HL-60 (cell line): ENCODE results near the gene ACACA.

Source experiments
- GABPA ChIP-seq: IDR thresholded peaks from 2 replicates; pipeline ENCODE4 v1.6.1; 2012; ENCODE audit warnings: low read depth
- POLR2AphosphoS5 ChIP-seq: IDR thresholded peaks from 2 replicates; pipeline ENCODE4 v1.6.1; 2012; ENCODE audit warnings: low read depth
- SPI1 ChIP-seq: IDR thresholded peaks from 2 replicates; pipeline ENCODE4 v1.6.1; 2012; ENCODE audit warnings: low read depth, mild to moderate bottlenecking, borderline replicate concordance
- TF ChIP-seq, protein P1 (sequence below): IDR thresholded peaks from one replicate; pipeline ENCODE4 v1.5.1; 2011; ENCODE audit warnings: low read length, control low read depth, inconsistent platforms; ENCODE audit not compliant: insufficient read depth
- TF ChIP-seq, protein P2 (sequence below): IDR thresholded peaks from 2 replicates; pipeline ENCODE4 v1.6.1; 2012; ENCODE audit warnings: low read depth; ENCODE audit not compliant: insufficient replicate concordance

DNA sequence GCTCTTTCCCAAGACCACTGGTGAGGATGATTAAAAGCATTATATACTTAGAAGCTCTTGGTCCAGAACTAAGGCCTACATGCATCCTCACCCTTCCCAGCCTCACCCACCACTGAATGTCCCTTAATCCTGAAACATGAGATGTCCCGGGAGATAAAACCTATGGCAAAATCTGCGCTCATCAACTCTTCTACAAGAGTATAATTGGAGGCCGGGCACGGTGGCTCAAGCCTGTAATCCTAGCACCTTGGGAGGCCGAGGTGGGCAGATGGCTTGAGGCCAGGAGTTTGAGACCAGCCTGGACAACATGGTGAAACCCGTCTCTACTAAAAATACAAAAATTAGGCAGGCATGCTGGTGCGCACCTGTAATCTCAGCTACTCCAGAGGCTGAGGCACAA, 13.3 kb downstream of the ACACA start:
- TF ChIP-seq GABPA = no peak
- TF ChIP-seq POLR2AphosphoS5 = no peak
- TF ChIP-seq, protein P1, sequence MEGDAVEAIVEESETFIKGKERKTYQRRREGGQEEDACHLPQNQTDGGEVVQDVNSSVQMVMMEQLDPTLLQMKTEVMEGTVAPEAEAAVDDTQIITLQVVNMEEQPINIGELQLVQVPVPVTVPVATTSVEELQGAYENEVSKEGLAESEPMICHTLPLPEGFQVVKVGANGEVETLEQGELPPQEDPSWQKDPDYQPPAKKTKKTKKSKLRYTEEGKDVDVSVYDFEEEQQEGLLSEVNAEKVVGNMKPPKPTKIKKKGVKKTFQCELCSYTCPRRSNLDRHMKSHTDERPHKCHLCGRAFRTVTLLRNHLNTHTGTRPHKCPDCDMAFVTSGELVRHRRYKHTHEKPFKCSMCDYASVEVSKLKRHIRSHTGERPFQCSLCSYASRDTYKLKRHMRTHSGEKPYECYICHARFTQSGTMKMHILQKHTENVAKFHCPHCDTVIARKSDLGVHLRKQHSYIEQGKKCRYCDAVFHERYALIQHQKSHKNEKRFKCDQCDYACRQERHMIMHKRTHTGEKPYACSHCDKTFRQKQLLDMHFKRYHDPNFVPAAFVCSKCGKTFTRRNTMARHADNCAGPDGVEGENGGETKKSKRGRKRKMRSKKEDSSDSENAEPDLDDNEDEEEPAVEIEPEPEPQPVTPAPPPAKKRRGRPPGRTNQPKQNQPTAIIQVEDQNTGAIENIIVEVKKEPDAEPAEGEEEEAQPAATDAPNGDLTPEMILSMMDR = no peak
- TF ChIP-seq, protein P2, sequence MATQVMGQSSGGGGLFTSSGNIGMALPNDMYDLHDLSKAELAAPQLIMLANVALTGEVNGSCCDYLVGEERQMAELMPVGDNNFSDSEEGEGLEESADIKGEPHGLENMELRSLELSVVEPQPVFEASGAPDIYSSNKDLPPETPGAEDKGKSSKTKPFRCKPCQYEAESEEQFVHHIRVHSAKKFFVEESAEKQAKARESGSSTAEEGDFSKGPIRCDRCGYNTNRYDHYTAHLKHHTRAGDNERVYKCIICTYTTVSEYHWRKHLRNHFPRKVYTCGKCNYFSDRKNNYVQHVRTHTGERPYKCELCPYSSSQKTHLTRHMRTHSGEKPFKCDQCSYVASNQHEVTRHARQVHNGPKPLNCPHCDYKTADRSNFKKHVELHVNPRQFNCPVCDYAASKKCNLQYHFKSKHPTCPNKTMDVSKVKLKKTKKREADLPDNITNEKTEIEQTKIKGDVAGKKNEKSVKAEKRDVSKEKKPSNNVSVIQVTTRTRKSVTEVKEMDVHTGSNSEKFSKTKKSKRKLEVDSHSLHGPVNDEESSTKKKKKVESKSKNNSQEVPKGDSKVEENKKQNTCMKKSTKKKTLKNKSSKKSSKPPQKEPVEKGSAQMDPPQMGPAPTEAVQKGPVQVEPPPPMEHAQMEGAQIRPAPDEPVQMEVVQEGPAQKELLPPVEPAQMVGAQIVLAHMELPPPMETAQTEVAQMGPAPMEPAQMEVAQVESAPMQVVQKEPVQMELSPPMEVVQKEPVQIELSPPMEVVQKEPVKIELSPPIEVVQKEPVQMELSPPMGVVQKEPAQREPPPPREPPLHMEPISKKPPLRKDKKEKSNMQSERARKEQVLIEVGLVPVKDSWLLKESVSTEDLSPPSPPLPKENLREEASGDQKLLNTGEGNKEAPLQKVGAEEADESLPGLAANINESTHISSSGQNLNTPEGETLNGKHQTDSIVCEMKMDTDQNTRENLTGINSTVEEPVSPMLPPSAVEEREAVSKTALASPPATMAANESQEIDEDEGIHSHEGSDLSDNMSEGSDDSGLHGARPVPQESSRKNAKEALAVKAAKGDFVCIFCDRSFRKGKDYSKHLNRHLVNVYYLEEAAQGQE = no peak
- no peak for TF ChIP-seq SPI1
